Right lobe of liver (tissue), 6 donors: Measurements from ENCODE around the gene SESTD1. TPM values are rescaled to one million over a fixed set of nuclear protein-coding genes. Genes with fewer than 3 reads are reported as not detected.

Source experiments
- ATAC-seq, 4 donors: fragments of 200-7000 bp; cut with Tn5 transposase; one replicate each; pipeline ENCODE4 v1.9.1; 2020; ENCODE audit warnings: mild to moderate bottlenecking in 4 of 4, moderate library complexity in 4 of 4
- DNase-seq, 3 donors: peaks; one replicate each; pipeline ENCODE4 v3.0.0-alpha.2; 2020
- H3K27ac ChIP-seq, 3 donors: fragments of 200-600 bp; one replicate each; pipeline ENCODE4 v1.8.0; 2022
- H3K27me3 ChIP-seq, 2 donors: fragments of 200-600 bp; one replicate each; pipeline ENCODE4 v1.8.0; 2022
- H3K36me3 ChIP-seq, 4 donors: fragments of 200-600 bp; sonication (generic) in 1 of 4; one replicate each; pipeline versions ENCODE4 v1.5.1 to v1.8.0; 2017 to 2022; ENCODE audit warnings: control low read depth in 1 of 4
- H3K4me1 ChIP-seq, 4 donors: fragments of 200-600 bp; sonication (generic) in 1 of 4; one replicate each; pipeline versions ENCODE4 v1.5.1 to v1.8.0; 2017 to 2022; ENCODE audit warnings: control low read depth in 1 of 4
- H3K4me3 ChIP-seq, 3 donors: fragments of 200-600 bp; one replicate each; pipeline ENCODE4 v1.8.0; 2022
- H3K9me3 ChIP-seq, 4 donors: fragments of 200-600 bp; sonication (generic) in 1 of 4; one replicate each; pipeline versions ENCODE4 v1.5.1 to v1.8.0; 2017 to 2022; ENCODE audit warnings: control low read depth in 1 of 4
- CTCF ChIP-seq, 4 donors: fragments of 200-600 bp in 3 of 4; fragments of 450-650 bp in 1 of 4; IDR thresholded peaks; one replicate each; pipeline versions ENCODE4 v1.5.1 to v1.8.0; 2016 to 2022; ENCODE audit warnings: antibody characterized with exemption in 4 of 4, mild to moderate bottlenecking in 2 of 4
- POLR2A ChIP-seq: fragments of 450-650 bp; IDR thresholded peaks from one replicate; pipeline ENCODE4 v1.6.1; 2017; ENCODE audit warnings: antibody characterized with exemption, mild to moderate bottlenecking
- WGBS: methylation state at CpG from one replicate; pipeline ENCODE4 v1.1.6; 2018; ENCODE audit warnings: low coverage, low lambda C conversion rate; ENCODE audit not compliant: insufficient coverage; ENCODE audit errors: missing lambda C conversion rate; 5-methylcytosine and 5-hydroxymethylcytosine counted together
- intact Hi-C, 2 donors: fragments of 100-400 bp; cut with DNase I; formaldehyde crosslinking; loops; one replicate each; pipeline versions ENCODE4 v1.11.2 to v1.14.1; 2022
- total RNA-seq, 6 experiments: library from RNA; depleted of rRNA in 2 of 6; stranded (reverse); fragments of >200 nt in 2 of 6; fragmentation: NEBNext Ultra II Directional in 3 of 6; extraction: Animal tissue kit (Norgen Biotek cat#: 25700) in 3 of 6; gene quantifications; one replicate each; pipeline versions ENCODE4 v1.1.0 to v1.2.4, GENCODE V29; 2016 to 2023
- donor health status: DM: no; HTN: yes; CAD: no.
- donor health status: DM: no; HTN: no; CAD: no.
- donor health status: DM: no; HTN: no; CAD: no.
- donor health status: DM: no; HTN: yes; CAD: no.
- donor health status: DM: no; HTN: yes; CAD: no.

Gene SESTD1
- total RNA-seq, 6 experiments from 2014 or later = 5.8 to 27.9 (median 12.8) TPM

GRCh38 chr2:179081954-179082353, 182.7 kb downstream of the SESTD1 start:
- no peaks in the 10 kb centered on the region for H3K4me1 ChIP-seq
- intact Hi-C loops = no loop called here
- ATAC-seq = no peak

GRCh38 chr2:179072527-179072926, 192.1 kb downstream of the SESTD1 start:
- Histone ChIP-seq H3K36me3 (no peaks in the 10 kb centered on the region), H3K9me3 (no peaks in the 10 kb centered on the region), H3K27me3 (no peaks in the 10 kb centered on the region), H3K4me3 (no peak overlapping the region), H3K4me1 (no peaks in the 10 kb centered on the region), H3K27ac (no peak overlapping the region)
- intact Hi-C loops = no loop called here
- DNase-seq (no peak), ATAC-seq (no peak)
- 38% methylated on average over 3 of the region's 3 CpGs for WGBS
- TF ChIP-seq CTCF (IDR thresholded peaks at IDR 0.05) (no peak), POLR2A (no peak)

More at GRCh38 chr2:179081954-179082353, 182.7 kb downstream of the SESTD1 start:
- DNase-seq = no peak
- no peak overlapping the region for H3K27ac ChIP-seq
- H3K27me3 ChIP-seq = no peaks in the 10 kb centered on the region
- TF ChIP-seq CTCF (IDR thresholded peaks at IDR 0.05) (no peak), POLR2A (no peak)
- no peaks in the 10 kb centered on the region for H3K9me3 ChIP-seq
- H3K36me3 ChIP-seq = no peaks in the 10 kb centered on the region
- no peak overlapping the region for H3K4me3 ChIP-seq

GRCh38 chr2:179071810-179072355, 192.7 kb downstream of the SESTD1 start:
- no peaks in the 10 kb centered on the region for H3K4me1 ChIP-seq
- ATAC-seq = no peak

GRCh38 chr2:179070895-179071294, 193.7 kb downstream of the SESTD1 start:
- Histone ChIP-seq H3K36me3 (no peaks in the 10 kb centered on the region), H3K9me3 (no peaks in the 10 kb centered on the region), H3K4me3 (no peak overlapping the region), H3K4me1 (no peaks in the 10 kb centered on the region), H3K27me3 (no peaks in the 10 kb centered on the region), H3K27ac (no peak overlapping the region)
- DNase-seq = no peak
- TF ChIP-seq CTCF (IDR thresholded peaks at IDR 0.05) (no peak), POLR2A (no peak)
- intact Hi-C loops = no loop called here
- WGBS = 59% methylated on average over 2 of the region's 2 CpGs
- ATAC-seq = no peak

More at GRCh38 chr2:179071810-179072355, 192.7 kb downstream of the SESTD1 start:
- Histone ChIP-seq H3K27ac (no peak overlapping the region), H3K36me3 (no peaks in the 10 kb centered on the region), H3K4me3 (no peak overlapping the region), H3K27me3 (no peaks in the 10 kb centered on the region), H3K9me3 (no peaks in the 10 kb centered on the region)
- no peak for TF ChIP-seq POLR2A
- TF ChIP-seq CTCF (IDR thresholded peaks at IDR 0.05) = no peak
- intact Hi-C loops = no loop called here
- DNase-seq = no peak
- 70% methylated on average over 3 of the region's 3 CpGs for WGBS

- intact Hi-C loops = no loop called here
- TF ChIP-seq CTCF (IDR thresholded peaks at IDR 0.05) (no peak), POLR2A (no peak)
- H3K9me3 ChIP-seq = no peaks in the 10 kb centered on the region
Observed at GRCh38 chr2:179069685-179070084, 194.9 kb downstream of the SESTD1 start.

More at GRCh38 chr2:179069685-179070084, 194.9 kb downstream of the SESTD1 start:
- H3K36me3 ChIP-seq = no peaks in the 10 kb centered on the region
- no peaks in the 10 kb centered on the region for H3K4me1 ChIP-seq
- no peak overlapping the region for H3K27ac ChIP-seq
- no peak for DNase-seq
- WGBS = 89% methylated on average over 1 of the region's 1 CpG
- no peak overlapping the region for H3K4me3 ChIP-seq
- no peak for ATAC-seq
- H3K27me3 ChIP-seq = no peaks in the 10 kb centered on the region
